PFSK-1 (cell line): ENCODE data around the gene EMX2.

Experiments
- POLR2AphosphoS5 ChIP-seq: IDR thresholded peaks from 2 replicates; pipeline ENCODE4 v1.6.1; 2012; ENCODE audit warnings: low read depth, mild to moderate bottlenecking, control low read depth, low read length, moderate library complexity
- TF ChIP-seq, protein P1 (sequence below), 2 experiments: IDR thresholded peaks; 2 replicates each; pipeline versions ENCODE4 v1.6.1 to v1.8.0; 2011 to 2012; ENCODE audit warnings: low read depth in 2 of 2, low read length in 2 of 2, control low read depth in 1 of 2, inconsistent platforms in 1 of 2, mild to moderate bottlenecking in 1 of 2, moderate library complexity in 1 of 2; ENCODE audit not compliant: insufficient read depth in 1 of 2

GRCh38 chr10:117516681-117517080 is 25.9 kb upstream of the EMX2 start:
- TF ChIP-seq, protein P1, sequence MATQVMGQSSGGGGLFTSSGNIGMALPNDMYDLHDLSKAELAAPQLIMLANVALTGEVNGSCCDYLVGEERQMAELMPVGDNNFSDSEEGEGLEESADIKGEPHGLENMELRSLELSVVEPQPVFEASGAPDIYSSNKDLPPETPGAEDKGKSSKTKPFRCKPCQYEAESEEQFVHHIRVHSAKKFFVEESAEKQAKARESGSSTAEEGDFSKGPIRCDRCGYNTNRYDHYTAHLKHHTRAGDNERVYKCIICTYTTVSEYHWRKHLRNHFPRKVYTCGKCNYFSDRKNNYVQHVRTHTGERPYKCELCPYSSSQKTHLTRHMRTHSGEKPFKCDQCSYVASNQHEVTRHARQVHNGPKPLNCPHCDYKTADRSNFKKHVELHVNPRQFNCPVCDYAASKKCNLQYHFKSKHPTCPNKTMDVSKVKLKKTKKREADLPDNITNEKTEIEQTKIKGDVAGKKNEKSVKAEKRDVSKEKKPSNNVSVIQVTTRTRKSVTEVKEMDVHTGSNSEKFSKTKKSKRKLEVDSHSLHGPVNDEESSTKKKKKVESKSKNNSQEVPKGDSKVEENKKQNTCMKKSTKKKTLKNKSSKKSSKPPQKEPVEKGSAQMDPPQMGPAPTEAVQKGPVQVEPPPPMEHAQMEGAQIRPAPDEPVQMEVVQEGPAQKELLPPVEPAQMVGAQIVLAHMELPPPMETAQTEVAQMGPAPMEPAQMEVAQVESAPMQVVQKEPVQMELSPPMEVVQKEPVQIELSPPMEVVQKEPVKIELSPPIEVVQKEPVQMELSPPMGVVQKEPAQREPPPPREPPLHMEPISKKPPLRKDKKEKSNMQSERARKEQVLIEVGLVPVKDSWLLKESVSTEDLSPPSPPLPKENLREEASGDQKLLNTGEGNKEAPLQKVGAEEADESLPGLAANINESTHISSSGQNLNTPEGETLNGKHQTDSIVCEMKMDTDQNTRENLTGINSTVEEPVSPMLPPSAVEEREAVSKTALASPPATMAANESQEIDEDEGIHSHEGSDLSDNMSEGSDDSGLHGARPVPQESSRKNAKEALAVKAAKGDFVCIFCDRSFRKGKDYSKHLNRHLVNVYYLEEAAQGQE (IDR thresholded peaks at IDR 0.05; ENCODE audit: insufficient read depth in 1 of 2, low read depth in 2 of 2, low read length in 2 of 2) = no peak
- TF ChIP-seq POLR2AphosphoS5 = no peak
